Subcutaneous adipose tissue (tissue), 4 donors: ENCODE measurements around the gene ESRRB. TPM values are rescaled to one million over a fixed set of nuclear protein-coding genes. Genes with fewer than 3 reads are reported as not detected.

ENCODE experiments used
- total RNA-seq, 4 donors: library from RNA; depleted of rRNA; stranded (reverse); fragments of >200 nt; gene quantifications; one replicate each; pipeline ENCODE4 v1.1.0, GENCODE V29; 2016
- TF ChIP-seq, protein P1 (sequence below): fragments of 450-650 bp; IDR thresholded peaks from one replicate; pipeline ENCODE4 v1.5.1; 2016; ENCODE audit warnings: low read depth, mild to moderate bottlenecking, control low read depth, antibody characterized with exemption, moderate library complexity

Gene ESRRB
- total RNA-seq, 4 donors from 2014 or later, result 0.17 TPM; not detected in 3

DNA sequence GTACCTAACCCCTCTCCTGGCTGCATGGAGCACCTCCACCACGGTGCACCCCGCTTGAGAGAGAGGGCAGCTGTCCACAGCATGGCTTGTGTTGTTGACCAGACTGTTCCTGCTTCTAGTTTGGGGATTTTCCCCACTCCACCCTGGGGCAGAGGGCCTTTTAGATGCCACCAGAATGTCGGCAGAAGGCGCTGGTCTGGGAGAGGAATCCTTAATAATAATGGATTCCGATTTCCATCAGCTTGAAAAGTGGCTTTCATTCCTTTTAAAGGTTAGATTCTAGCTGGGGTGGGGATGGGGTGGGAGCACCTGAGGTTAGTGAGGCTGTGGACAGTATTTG, 1.8 kb downstream of the ESRRB start:
- TF ChIP-seq, protein P1, sequence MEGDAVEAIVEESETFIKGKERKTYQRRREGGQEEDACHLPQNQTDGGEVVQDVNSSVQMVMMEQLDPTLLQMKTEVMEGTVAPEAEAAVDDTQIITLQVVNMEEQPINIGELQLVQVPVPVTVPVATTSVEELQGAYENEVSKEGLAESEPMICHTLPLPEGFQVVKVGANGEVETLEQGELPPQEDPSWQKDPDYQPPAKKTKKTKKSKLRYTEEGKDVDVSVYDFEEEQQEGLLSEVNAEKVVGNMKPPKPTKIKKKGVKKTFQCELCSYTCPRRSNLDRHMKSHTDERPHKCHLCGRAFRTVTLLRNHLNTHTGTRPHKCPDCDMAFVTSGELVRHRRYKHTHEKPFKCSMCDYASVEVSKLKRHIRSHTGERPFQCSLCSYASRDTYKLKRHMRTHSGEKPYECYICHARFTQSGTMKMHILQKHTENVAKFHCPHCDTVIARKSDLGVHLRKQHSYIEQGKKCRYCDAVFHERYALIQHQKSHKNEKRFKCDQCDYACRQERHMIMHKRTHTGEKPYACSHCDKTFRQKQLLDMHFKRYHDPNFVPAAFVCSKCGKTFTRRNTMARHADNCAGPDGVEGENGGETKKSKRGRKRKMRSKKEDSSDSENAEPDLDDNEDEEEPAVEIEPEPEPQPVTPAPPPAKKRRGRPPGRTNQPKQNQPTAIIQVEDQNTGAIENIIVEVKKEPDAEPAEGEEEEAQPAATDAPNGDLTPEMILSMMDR, result no peak

DNA sequence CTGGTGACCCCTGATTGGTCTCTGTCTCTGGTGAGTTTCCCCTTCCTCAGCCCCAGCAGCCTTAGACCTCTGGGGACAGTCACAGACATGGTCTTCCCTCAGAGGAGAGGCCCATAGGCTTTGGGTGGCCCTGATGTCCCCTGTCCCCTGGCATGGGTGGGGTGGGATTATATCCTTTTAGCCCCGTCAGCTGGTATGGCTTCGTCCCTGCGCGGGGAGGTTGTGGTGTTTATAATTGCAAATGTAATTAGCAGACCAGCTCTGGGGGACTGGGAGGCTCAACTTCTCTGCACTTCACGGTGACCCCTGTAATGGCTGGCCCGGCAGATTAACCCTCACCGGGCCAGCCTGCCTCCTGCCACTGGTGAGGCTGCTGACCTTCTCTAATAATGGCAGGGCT, 5.1 kb downstream of the ESRRB start:
- TF ChIP-seq, protein P1, result no peak

DNA sequence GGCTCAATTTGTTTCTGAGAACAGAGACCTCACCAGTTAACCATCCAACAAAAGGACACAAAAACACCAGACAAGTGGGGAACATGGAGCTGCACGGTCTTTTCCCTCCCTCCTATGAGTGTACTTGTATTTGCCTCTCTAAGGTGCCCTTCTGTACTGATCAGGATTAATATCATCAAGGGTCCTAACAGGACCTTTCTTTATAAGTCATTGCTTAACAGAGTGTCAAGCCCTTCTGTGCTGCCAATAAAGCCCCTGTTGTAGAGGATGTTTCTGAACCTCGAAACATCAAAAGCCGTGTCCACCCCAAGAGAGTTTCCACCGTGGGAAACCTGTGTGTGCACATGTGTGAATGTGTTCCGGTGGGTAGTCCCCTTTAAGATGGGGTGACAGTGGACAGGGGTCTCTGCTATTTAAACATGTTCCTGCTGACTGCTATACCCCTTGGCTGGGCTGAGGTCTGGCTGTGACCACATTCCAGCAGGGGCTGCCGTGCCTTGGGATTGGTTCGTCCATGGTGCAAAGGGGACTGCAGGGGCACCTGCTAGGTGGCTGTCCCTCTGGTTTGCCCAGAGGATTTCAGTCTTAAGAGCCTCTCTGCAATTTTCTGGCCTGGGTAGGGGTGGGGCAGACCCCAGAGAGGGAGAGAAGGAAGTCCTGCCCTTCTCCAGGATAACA, 6.0 kb downstream of the ESRRB start:
- TF ChIP-seq, protein P1, result no peak

DNA sequence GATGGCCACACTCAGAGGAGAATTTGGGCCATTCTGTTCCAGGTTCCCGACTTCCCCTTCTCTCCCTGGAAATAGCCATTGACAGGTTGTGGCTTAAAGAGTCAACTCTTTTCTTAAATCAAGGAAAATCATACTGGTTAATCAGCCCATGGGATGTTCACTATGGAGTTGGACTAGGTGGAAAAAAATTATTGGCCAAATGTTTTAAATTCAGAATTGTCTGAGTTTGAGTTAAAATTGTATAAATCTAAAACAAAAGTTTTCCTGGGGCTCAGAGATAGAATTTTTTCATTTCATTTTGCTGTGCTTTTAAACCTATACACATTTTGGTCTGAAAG, 6.5 kb downstream of the ESRRB start:
- TF ChIP-seq, protein P1, result no peak

DNA sequence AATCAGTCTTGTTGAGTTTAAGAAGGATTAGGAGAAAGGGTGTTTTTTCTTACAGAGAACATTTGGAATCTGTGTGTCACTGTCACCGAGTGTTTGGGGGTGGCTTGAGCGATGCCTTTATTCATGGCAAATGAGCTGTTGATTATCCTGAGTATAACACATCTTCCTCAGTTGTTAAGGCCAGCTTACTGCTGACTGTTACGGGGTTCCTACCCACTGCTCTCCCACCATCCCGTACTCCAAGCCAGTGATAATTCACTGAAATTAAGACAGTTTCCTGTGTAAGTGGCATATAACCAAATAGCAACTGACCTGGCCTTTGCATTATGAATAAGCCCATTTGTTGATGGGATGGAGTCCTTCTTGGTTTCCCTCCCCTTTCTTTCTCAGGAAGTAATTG, 9.5 kb downstream of the ESRRB start:
- TF ChIP-seq, protein P1, result no peak

DNA sequence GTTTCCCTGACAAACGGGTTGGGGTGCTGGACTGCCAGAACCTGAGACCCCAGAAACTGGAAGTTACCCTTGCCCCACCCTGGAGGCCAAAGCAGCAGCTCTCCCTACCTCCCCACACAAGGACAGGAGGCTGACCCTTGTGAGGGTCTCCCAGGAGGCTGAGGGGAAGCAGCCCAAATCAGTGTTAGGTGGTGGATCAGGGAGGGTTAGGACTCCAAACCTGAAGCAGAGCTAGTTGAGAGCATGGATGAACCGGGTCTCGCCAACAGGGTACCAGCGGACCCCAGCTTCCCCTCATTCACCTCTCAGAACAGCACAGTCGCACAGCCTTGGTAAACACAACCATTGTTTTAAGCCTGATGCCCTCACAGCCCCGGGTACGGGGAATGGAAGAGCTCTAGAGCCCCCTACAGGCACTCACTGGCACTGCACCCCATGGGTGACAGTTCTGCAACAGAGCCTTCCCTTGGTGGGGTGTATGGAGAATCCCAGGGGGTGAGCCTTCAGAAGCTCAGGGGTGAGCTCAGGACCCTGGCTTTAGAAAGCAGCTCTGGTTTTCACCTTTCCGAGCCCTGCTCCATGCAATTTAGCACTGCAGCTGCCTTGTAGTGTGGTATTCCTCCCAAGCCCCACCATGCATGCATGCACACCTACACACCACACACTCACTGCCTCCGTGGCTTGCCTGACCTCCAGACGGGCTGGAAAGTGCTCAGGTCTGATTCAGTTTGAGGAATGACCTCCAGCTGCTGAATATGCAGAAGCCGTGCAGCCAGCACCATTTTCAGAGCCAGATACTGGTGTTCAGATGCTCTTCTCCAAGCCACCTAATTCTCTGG, 11.2 kb downstream of the ESRRB start:
- TF ChIP-seq, protein P1, result no peak

DNA sequence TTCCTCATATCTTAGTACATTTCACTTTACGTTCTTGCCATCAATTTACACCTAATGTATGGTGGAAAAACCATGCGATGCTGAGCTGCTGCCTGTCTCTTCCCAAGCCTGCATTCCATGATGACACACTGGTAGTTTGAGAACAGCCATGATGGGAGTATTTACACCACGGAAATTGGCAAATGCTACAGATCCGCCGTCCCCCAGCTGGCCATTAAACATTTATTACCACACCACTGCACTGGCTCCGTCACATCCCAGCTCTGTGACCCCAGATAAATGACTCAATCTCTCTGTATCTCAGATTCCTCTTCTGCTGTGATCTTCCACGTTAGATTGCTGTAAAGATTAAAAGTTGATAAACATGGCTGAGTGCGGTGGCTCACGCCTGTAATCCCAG, 13.9 kb downstream of the ESRRB start:
- TF ChIP-seq, protein P1, result no peak
